ENCODE measurements around the gene MYRIP. TPM values are rescaled to one million over a fixed set of nuclear protein-coding genes. Genes with fewer than 3 reads are reported as not detected.
A peak's percentile ranks its signal among the peaks of the same experiment; 100 is the strongest.

MYRIP gene
- total RNA-seq, 1 experiment from 2014 or later = not detected

- no peak for DNase-seq (ENCODE audit: low spot score)
- in situ Hi-C loops (cut with HindIII; ENCODE audit: low sequenced_read_pairs) = no loop called here
Observed at GRCh38 chr3:40137591-40138295, 328.3 kb downstream of the MYRIP start.

DNA sequence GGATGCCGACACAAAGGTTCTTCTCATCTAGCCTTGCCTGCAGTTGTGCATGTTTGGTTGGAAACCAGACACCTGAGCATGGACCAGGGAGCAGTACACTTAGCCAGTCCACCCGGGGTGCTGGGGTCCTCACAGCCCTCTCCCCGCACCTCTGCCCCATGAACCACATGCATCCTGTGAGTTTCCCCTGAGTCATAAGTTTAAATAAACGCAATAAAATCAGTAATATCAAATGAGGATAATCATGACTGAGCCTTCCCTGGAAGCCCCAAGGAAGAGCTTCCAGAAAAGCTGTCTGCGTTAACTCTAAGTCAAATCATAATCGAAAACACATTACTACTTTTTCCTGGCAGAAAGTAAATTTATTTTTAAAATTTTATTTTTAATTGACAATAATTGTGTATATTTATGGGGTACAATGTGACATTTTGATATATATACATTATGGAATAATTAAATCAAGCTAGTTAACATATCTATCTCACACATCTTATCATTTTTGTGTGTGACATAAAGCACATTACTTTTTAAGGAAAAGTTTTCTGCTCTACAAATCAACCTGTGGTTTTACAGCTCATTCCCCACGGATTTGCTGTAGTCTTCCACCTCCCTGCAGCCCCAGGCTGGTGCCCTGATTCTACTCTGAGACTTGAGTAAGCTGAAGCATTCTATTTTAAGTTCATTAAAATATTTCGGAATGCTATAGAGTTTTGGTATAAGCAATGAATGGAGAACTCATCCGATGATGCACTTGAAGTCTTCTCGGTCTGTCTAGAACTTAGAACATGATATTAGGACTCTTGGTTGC lies 334.1 kb downstream of the MYRIP start:
- DNase-seq (ENCODE audit: low spot score) = no peak
- in situ Hi-C loops (cut with HindIII; ENCODE audit: low sequenced_read_pairs) = no loop called here

DNA sequence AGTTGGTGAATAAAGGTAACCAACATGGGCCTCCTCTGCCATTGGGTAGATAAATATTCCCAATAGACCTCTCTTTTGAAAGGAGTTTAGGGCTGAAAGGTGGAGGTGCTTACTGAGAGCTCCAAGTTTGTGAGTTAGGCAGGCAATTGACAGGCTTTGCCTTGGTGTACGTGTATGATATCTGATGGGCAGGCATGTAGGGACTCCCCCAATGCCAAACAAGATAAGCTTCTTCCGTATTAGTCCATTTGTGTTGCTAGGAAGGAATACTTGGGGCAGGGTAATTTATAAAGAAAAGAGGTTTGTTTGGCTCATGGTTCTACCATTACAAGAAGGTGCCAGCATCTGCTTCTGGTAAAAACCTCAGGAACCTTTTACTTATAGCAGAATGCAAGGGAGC lies 339.4 kb downstream of the MYRIP start:
- no peak for DNase-seq (ENCODE audit: low spot score)
- in situ Hi-C loops (cut with HindIII; ENCODE audit: low sequenced_read_pairs) = no loop called here

GRCh38 chr3:40152482-40153133 lies 343.2 kb downstream of the MYRIP start:
- no peak for DNase-seq (ENCODE audit: low spot score)
- in situ Hi-C loops (cut with HindIII; ENCODE audit: low sequenced_read_pairs) = no loop called here

DNA sequence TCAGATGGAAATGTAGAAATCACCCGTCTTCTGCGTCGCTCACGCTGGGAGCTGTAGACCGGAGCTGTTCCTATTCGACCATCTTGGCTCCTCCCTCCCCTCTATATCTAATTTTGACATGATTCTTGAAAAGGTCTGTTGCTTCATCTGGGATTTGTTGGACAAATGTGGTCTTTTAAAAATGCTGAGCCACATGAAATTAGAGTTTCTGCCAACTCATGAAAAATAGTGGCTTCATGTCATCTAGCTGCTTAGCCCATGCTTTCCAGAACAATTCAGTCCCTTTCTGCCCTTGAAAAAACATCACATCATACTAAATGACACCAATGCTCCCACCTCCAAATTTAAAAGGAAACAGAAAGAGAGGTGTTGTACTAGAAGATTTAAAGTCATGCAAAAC lies 351.5 kb downstream of the MYRIP start:
- in situ Hi-C loops (cut with HindIII; ENCODE audit: low sequenced_read_pairs) = no loop called here
- DNase-seq (ENCODE audit: low spot score) = no peak

GRCh38 chr3:40162616-40163015 lies 353.2 kb downstream of the MYRIP start:
- DNase-seq (ENCODE audit: low spot score) = no peak
- in situ Hi-C loops (cut with HindIII; ENCODE audit: low sequenced_read_pairs) = no loop called here

GRCh38 chr3:40166997-40167396 lies 357.6 kb downstream of the MYRIP start:
- DNase-seq (ENCODE audit: low spot score) = no peak
- in situ Hi-C loops (cut with HindIII; ENCODE audit: low sequenced_read_pairs) = no loop called here

DNA sequence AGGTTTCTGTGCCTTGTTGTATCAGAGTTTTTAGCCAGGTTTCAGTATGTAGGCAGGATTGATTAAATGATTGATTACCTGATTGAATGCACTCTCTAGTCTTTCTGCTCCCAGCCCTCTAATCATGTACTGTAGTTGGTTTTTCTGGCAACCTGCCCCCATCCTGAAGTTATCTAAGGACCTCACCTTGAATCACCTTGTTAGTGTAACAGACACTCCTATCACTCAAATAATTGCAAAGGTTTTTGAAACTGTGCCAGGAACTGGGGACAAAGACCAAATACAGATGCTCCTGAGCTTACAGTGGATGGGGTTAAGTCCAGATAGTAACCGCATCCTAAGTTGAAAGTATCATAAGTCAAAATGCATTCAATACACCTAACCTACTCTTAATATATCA lies 358.5 kb downstream of the MYRIP start:
- in situ Hi-C loops (cut with HindIII; ENCODE audit: low sequenced_read_pairs) = no loop called here
- no peak for DNase-seq (ENCODE audit: low spot score)

DNA sequence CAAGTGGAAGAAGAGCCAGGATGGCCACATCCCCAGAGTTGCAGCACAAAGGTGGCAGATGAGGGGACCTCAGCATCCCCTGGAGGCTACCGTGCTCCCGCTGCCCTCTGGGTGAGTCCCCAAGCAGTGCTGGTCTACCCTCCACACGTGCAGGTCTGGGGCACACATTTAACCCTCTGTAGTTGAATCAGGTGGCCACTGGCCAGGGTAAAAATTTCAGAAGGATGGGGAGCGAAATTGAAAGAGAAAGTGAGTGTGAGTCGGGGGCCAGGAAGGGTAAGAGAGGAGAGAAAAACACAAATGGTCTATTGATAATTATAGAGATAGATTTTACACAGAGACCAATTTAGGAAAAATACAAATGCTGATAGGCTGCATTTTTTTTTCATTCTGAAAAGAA lies 360.6 kb downstream of the MYRIP start:
- in situ Hi-C loops (cut with HindIII; ENCODE audit: low sequenced_read_pairs) = no loop called here
- no peak for DNase-seq (ENCODE audit: low spot score)

GRCh38 chr3:40170395-40170794 lies 361.0 kb downstream of the MYRIP start:
- in situ Hi-C loops (cut with HindIII; ENCODE audit: low sequenced_read_pairs) = no loop called here
- no peak for DNase-seq (ENCODE audit: low spot score)

GRCh38 chr3:40172560-40172959 lies 363.2 kb downstream of the MYRIP start:
- in situ Hi-C loops (cut with HindIII; ENCODE audit: low sequenced_read_pairs) = no loop called here

DNA sequence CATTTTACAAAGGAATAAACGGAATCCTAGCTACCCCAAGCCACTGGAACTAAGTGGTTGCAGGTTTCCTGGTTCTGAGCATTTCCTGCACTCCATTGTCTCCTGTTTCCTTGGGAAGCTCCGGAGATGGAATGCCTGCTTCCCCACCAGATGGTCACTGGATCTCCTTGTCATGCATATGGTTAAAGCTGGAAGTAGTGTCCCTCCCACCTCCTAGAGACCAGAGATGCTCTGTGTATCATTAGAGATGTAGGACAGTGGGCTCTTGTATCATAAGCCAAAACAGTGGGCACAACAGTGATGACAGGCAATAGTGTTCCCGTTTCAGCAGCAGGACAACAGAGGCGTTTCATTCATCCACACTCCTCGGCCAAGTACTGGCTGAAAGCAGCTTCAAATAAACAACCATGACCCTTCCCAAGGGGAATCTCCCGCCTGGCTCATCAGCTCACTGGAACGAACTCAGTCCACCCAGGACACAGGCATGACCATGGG lies 363.9 kb downstream of the MYRIP start:
- in situ Hi-C loops (cut with HindIII; ENCODE audit: low sequenced_read_pairs) = no loop called here
- DNase-seq (ENCODE audit: low spot score) = peak; percentile 86

More at GRCh38 chr3:40172560-40172959, 363.2 kb downstream of the MYRIP start:
- DNase-seq (ENCODE audit: low spot score) = peak; percentile 52

GRCh38 chr3:40178012-40178594 lies 368.7 kb downstream of the MYRIP start:
- peak; percentile 48 for DNase-seq (ENCODE audit: low spot score)
- in situ Hi-C loops (cut with HindIII; ENCODE audit: low sequenced_read_pairs) = no loop called here

GRCh38 chr3:40179016-40179415 lies 369.6 kb downstream of the MYRIP start:
- in situ Hi-C loops (cut with HindIII; ENCODE audit: low sequenced_read_pairs) = no loop called here
- DNase-seq (ENCODE audit: low spot score) = peak; percentile 91

- in situ Hi-C loops (cut with HindIII; ENCODE audit: low sequenced_read_pairs) = no loop called here
- no peak for DNase-seq (ENCODE audit: low spot score)
Observed at GRCh38 chr3:40181182-40181581, 371.8 kb downstream of the MYRIP start.

DNA sequence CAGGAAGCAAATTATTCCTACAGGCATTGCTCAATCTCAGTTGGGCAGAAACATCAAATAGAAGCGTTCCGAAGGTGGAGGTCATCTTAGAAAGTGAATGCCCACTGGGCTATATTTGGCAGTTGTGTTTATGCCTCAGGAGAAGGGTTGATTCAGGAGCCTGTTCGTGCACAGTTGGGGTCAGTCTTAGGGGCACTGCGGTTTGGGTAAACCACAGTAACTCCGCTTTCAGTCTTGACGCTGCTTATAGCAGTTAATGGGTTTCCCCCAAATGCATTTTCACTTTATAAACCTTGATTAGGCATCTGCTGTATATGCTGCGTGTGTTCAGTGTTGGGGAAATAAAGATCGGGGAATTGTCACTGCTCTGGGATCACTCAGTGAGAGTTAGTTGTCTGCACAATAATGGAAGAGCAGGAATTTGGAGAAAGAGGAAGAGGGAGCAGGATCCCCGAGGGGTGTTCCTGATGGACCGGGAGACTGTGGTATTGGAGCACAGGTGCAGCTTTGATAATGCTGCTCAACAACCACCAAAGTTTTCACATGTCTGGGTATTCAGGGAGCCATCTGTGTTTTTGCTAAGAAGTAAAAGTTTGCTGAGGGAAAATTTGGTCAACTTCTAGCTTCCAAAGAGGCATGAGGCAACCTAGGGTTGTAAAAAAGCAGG lies 375.8 kb downstream of the MYRIP start:
- no peak for DNase-seq (ENCODE audit: low spot score)
- in situ Hi-C loops (cut with HindIII; ENCODE audit: low sequenced_read_pairs) = no loop called here

DNA sequence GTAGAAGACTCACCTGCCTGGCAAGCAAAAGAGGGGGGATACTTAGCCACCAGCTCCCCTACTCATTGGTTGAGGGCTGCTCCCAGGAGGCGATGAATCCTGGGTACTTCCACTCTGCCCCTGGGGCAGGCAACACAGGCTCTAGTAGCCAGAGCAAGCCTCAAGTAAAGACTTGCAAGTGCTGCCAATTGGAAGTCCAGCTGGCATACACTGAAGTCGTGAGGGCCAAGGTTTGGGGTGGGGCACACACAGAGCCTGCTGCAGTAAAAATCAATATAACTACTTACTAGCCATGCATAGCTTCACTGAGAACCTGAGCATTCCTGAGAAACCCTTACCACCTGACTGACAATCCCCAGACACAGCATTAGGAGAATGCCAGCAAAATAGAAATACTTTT lies 377.1 kb downstream of the MYRIP start:
- peak; percentile 69 for DNase-seq (ENCODE audit: low spot score)
- in situ Hi-C loops (cut with HindIII; ENCODE audit: low sequenced_read_pairs) = no loop called here

GRCh38 chr3:40187945-40188344 lies 378.5 kb downstream of the MYRIP start:
- peak; percentile 80 for DNase-seq (ENCODE audit: low spot score)
- in situ Hi-C loops (cut with HindIII; ENCODE audit: low sequenced_read_pairs) = no loop called here

DNA sequence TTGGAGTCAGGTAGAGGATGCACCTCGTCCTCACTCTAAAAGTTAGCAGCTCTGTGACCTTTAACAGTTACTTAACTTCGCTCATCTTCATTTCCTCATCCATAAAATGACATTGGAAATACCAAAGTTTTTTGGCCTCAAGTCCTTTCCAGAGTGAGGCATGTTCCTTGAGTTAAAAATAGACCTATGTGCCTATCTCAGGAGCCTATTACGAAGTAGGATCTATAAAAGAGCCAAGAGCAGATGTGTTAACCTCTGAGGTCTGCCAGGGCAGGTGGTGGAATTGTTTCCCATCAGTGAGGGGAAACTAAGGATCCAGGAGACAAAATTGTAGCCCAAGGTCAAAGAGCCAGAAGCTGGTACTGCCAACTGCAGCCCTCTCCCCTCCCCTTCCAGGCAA lies 379.7 kb downstream of the MYRIP start:
- DNase-seq (ENCODE audit: low spot score) = no peak
- in situ Hi-C loops (cut with HindIII; ENCODE audit: low sequenced_read_pairs) = no loop called here

All from G401 (cell line).